Body of pancreas (tissue), 4 donors: ENCODE results near the gene CDKN1A. TPM values are rescaled to one million over a fixed set of nuclear protein-coding genes. Genes with fewer than 3 reads are reported as not detected.

Source experiments
- ATAC-seq: fragments of 150-250 bp; one replicate; pipeline ENCODE4 v1.9.1; 2016
- DNase-seq, 4 donors: peaks; one replicate each; pipeline ENCODE4 v3.0.0-alpha.2; 2019
- H3K27ac ChIP-seq, 4 donors: fragments of 200-600 bp; sonication (generic); 1 replicate in 3 of 4; 2 replicates in 1 of 4; pipeline versions ENCODE4 v1.5.1 to v1.6.1; 2016 to 2019; ENCODE audit warnings: mild to moderate bottlenecking in 1 of 4, mixed read lengths in 1 of 4, moderate library complexity in 1 of 4
- H3K27me3 ChIP-seq, 2 donors: fragments of 200-600 bp; sonication (generic); one replicate each; pipeline ENCODE4 v1.6.0; 2016; ENCODE audit warnings: mild to moderate bottlenecking in 1 of 2
- H3K36me3 ChIP-seq, 2 donors: fragments of 200-600 bp; sonication (generic); replicated peaks in 1 of 2; 2 replicates each; pipeline ENCODE4 v1.5.1; 2016; ENCODE audit warnings: low read depth in 2 of 2; ENCODE audit not compliant: insufficient read depth in 1 of 2
- H3K4me1 ChIP-seq: fragments of 200-600 bp; sonication (generic); one replicate; pipeline ENCODE4 v1.6.0; 2016
- H3K4me3 ChIP-seq, 2 donors: fragments of 200-600 bp; sonication (generic); 1 replicate in 1 of 2; 2 replicates in 1 of 2; pipeline ENCODE4 v1.5.1; 2016 to 2019
- H3K9me3 ChIP-seq, 3 donors: fragments of 200-600 bp; sonication (generic); 1 replicate in 2 of 3; 2 replicates in 1 of 3; pipeline ENCODE4 v1.5.1; 2016
- POLR2A ChIP-seq, 3 donors: fragments of 450-650 bp; IDR thresholded peaks; one replicate each; pipeline ENCODE4 v1.6.1; 2016; ENCODE audit warnings: antibody characterized with exemption in 3 of 3, mild to moderate bottlenecking in 2 of 3
- WGBS, 2 donors: methylation state at CpG; one replicate each; pipeline ENCODE4 v1.1.5; 2017; 5-methylcytosine and 5-hydroxymethylcytosine counted together
- intact Hi-C: fragments of 100-400 bp; cut with DNase I; formaldehyde crosslinking; loops from one replicate; pipeline ENCODE4 v1.15.1; 2023
- total RNA-seq, 2 donors: library from RNA; depleted of rRNA; stranded (reverse); fragments of >200 nt; gene quantifications; one replicate each; pipeline ENCODE4 v1.1.0, GENCODE V29; 2016
- TF ChIP-seq, protein P1 (sequence below), 7 experiments: fragments of 450-650 bp in 4 of 7; fragments of 200-600 bp in 3 of 7; sonication (generic) in 3 of 7; IDR thresholded peaks; one replicate each; pipeline ENCODE4 v1.5.1; 2016 to 2019; ENCODE audit warnings: antibody characterized with exemption in 7 of 7

The CDKN1A gene
- total RNA-seq, 2 donors from 2014 or later: 75.2 to 84.3 TPM

DNA sequence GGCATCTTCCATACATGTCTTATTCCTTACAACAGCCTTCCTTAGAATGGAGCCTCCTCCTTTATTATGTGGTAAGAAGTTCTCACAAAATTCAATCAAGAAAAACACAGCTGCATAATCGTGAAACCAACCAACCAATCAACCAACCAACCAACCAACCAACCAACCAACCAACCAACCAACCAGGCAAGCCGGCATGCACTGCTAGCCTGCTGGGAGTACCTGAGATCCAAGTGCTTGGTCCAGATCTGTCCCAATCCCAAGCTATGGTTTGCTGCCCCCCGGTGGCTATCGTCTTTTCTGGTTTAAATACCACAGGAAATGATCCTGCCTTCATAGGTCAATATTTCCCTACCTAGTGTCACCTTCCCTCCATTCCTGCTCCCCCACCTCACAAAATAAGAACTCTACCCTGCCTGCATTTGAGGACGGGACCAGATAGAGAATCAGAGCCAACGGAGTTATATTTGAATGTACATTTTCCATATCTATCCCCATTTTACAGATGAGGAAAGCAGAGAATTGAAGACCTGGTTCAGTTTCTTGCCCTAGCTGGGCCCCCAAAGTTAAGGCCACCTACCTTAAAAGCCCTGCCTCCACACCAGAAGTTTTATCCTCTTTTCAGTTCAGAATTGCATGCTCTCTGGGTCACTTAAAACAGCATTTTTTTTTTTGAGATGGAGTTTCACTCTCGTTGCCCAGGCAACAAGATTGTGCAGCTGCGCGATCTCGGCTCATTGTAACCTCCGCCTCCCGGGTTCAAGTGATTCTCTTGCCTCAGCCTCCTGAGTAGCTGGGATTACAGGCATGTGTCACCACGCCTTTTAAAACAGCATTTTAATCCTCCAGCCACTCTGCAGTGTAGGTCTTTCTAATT lies 46.2 kb downstream of the CDKN1A start:
- Histone ChIP-seq H3K4me1 (no peaks in the 10 kb centered on the region), H3K9me3 (no peaks in the 10 kb centered on the region), H3K27ac (no peak overlapping the region), H3K4me3 (no peak overlapping the region), H3K27me3 (no peaks in the 10 kb centered on the region), H3K36me3 (no peaks in the 10 kb centered on the region)
- intact Hi-C loops: loop anchor here (5.0 kb wide), 1 partner anchor 102 kb away; no protein-coding TSS in a partner anchor
- DNase-seq (peak; percentile 87 to 92 (median 90)), ATAC-seq (peak; percentile 89)
- TF ChIP-seq POLR2A (IDR thresholded peaks at IDR 0.05): no peak
- TF ChIP-seq, protein P1, sequence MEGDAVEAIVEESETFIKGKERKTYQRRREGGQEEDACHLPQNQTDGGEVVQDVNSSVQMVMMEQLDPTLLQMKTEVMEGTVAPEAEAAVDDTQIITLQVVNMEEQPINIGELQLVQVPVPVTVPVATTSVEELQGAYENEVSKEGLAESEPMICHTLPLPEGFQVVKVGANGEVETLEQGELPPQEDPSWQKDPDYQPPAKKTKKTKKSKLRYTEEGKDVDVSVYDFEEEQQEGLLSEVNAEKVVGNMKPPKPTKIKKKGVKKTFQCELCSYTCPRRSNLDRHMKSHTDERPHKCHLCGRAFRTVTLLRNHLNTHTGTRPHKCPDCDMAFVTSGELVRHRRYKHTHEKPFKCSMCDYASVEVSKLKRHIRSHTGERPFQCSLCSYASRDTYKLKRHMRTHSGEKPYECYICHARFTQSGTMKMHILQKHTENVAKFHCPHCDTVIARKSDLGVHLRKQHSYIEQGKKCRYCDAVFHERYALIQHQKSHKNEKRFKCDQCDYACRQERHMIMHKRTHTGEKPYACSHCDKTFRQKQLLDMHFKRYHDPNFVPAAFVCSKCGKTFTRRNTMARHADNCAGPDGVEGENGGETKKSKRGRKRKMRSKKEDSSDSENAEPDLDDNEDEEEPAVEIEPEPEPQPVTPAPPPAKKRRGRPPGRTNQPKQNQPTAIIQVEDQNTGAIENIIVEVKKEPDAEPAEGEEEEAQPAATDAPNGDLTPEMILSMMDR (IDR thresholded peaks at IDR 0.05): peak; percentile 55 to 92 (median 88)
- WGBS, 2 donors: 35 to 37% methylated on average over 13 of the region's 13 CpGs

DNA sequence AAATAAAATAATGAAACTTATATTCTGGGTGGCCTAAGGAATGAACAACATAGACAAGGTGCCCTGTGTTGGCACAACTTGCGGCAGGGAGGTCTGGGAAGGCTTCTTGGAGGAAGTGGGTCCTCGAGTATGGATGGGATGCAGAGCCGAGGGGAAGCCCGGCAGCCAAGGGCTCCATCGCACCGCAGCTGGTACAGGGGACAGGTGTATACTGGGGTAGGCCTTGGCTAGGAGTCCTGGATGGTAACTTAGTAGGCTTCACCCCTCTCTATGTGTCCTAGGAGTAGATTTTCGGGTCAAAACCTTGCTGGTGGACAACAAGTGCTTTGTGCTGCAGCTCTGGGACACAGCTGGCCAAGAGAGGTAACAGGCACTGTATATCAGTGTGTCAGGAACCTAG lies 47.1 kb downstream of the CDKN1A start:
- H3K4me1 ChIP-seq: no peaks in the 10 kb centered on the region
- no peaks in the 10 kb centered on the region for H3K36me3 ChIP-seq
- no peak overlapping the region for H3K4me3 ChIP-seq
- intact Hi-C loops: loop anchor here (5.0 kb wide), 1 partner anchor 103 kb away; no protein-coding TSS in a partner anchor
- no peaks in the 10 kb centered on the region for H3K27me3 ChIP-seq
- no peaks in the 10 kb centered on the region for H3K9me3 ChIP-seq
- no peak for TF ChIP-seq POLR2A (IDR thresholded peaks at IDR 0.05)
- TF ChIP-seq, protein P1 (IDR thresholded peaks at IDR 0.05): no peak
- ATAC-seq (no peak), DNase-seq (no peak)
- WGBS, 2 donors: 83 to 84% methylated on average over 7 of the region's 7 CpGs
- no peak overlapping the region for H3K27ac ChIP-seq

DNA sequence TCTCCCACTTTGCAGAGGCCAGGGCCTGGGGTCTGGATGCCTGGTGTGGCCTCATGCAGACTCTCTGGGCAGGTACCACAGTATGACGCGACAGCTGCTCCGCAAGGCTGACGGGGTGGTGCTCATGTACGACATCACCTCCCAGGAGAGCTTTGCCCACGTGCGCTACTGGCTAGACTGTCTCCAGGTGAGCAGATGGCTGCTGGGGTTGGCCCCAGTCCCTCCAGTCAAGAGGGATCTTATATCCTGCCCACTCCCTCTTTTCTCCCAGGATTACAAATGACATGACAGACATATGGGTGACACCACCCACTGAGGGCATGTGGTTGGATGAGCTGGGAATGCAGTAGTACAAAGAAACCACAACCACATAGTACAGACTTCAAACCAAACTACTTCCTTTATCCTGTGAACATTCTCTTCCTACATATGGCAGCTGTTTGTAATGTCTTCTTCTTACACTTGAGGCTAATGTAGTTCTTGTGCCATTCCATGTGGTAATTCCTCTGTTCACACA lies 49.0 kb downstream of the CDKN1A start:
- DNase-seq (no peak), ATAC-seq (no peak)
- intact Hi-C loops: loop anchor here (5.0 kb wide), 1 partner anchor 105 kb away; no protein-coding TSS in a partner anchor
- Histone ChIP-seq H3K9me3 (no peaks in the 10 kb centered on the region), H3K27ac (no peak overlapping the region), H3K4me1 (no peaks in the 10 kb centered on the region), H3K27me3 (no peaks in the 10 kb centered on the region), H3K36me3 (no peaks in the 10 kb centered on the region), H3K4me3 (no peak overlapping the region)
- 71 to 93% methylated on average over 5 to 7 of the region's 7 CpGs for WGBS, 2 donors
- TF ChIP-seq POLR2A (IDR thresholded peaks at IDR 0.05): no peak
- TF ChIP-seq, protein P1 (IDR thresholded peaks at IDR 0.05): no peak

DNA sequence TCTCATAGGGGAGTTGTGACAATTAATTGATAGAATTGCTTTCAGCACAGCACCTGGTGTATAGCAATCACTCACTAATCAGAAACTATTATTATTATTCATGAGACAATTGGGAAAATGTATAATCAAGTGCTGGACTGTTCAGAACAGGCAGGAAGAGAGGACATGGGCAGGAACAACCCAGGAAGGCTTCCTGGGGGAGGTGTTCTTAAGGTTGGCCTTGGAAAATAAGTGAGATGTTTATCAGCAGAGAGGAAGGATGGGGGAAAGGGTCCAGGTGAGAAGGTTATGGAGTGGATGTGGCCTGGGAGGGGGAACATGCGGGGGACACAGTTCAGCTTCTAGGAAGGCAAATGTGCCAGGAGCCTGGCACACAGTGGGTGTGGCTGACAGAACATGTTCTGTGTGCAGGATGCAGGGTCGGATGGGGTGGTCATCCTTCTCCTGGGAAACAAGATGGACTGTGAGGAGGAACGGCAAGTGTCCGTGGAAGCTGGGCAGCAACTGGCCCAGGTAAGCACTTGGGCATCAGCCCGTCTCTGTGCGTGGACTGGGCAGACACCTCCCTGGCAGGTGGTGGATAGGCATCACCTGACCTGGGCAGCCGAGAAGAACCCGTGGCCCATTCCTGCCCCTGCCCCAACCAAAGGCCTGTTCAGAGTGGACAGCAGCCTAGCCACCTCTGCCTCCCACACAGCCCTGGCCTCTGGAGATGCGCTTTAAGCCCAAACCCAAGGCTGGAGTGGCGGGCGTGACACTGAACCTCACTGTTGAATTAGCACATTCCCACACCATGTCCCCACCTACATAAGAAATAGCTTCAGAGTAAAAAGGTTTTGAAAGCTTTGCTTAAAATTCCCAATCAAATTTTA lies 50.0 kb downstream of the CDKN1A start:
- no peaks in the 10 kb centered on the region for H3K36me3 ChIP-seq
- no peaks in the 10 kb centered on the region for H3K27me3 ChIP-seq
- H3K4me3 ChIP-seq: no peak overlapping the region
- intact Hi-C loops: loop anchor here (5.0 kb wide), 1 partner anchor 106 kb away; no protein-coding TSS in a partner anchor
- H3K27ac ChIP-seq: no peak overlapping the region
- TF ChIP-seq POLR2A (IDR thresholded peaks at IDR 0.05): no peak
- TF ChIP-seq, protein P1 (IDR thresholded peaks at IDR 0.05): no peak
- no peaks in the 10 kb centered on the region for H3K4me1 ChIP-seq
- no peaks in the 10 kb centered on the region for H3K9me3 ChIP-seq
- DNase-seq: no peak
- no peak for ATAC-seq
- WGBS, 2 donors: 79 to 96% methylated on average over 4 to 11 of the region's 11 CpGs
